CD4-positive, alpha-beta T cell treated with Interleukin-4 for 4 hours (primary cell): ENCODE measurements around the gene NEU1.

Source experiments
- DNase-seq: peaks from one replicate; pipeline ENCODE4 v3.0.0-alpha.2; 2020

The NEU1 gene

DNA sequence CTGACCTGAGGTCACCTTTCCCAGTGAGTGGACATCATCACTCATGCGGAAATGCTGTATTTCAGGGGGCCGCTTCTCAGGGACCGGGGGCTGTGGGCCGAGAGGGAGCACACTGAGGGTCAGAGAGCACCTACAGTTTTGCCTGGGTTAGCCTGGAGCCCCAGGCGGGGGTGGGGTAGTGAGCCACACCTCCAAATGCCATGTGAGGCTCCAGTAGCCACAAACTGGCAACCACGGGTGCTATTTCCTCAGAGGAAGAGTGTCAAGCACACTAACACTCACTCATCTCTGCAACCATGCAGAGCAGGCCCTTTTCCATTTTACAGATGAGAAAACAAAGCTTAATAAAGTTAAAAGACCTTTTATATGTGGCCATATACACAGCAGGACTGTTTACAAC, 30.2 kb upstream of the NEU1 start:
- DNase-seq, result no peak

DNA sequence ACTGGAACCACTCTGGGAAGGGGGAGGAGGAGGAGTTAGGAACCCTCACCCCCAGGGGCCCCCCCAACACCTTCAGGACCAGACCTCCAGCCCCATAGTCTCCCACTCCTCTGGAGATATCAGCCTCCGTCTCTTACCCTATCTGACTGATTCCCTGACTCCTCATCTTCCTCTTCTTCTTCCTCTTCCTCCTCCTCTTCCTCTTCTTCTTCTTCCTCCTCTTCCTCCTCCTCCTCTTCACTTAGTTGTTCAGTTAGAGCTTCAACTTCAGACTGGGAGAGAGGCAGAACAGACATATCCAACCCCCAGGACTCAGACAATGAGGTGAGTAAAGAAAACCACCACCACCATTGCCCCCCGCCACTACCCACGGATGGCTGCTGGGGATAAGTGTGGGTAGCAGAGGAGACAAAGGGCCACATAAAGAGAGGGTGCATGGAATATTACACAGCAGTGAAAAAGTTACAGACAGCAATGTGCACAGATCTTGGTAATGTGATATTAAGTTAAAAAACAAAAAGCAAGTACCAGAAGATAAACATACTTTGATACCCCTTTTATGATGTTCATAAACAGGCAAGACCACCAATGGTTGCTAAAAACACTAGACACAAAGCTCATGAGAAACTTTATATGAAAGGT, 26.8 kb upstream of the NEU1 start:
- no peak for DNase-seq

DNA sequence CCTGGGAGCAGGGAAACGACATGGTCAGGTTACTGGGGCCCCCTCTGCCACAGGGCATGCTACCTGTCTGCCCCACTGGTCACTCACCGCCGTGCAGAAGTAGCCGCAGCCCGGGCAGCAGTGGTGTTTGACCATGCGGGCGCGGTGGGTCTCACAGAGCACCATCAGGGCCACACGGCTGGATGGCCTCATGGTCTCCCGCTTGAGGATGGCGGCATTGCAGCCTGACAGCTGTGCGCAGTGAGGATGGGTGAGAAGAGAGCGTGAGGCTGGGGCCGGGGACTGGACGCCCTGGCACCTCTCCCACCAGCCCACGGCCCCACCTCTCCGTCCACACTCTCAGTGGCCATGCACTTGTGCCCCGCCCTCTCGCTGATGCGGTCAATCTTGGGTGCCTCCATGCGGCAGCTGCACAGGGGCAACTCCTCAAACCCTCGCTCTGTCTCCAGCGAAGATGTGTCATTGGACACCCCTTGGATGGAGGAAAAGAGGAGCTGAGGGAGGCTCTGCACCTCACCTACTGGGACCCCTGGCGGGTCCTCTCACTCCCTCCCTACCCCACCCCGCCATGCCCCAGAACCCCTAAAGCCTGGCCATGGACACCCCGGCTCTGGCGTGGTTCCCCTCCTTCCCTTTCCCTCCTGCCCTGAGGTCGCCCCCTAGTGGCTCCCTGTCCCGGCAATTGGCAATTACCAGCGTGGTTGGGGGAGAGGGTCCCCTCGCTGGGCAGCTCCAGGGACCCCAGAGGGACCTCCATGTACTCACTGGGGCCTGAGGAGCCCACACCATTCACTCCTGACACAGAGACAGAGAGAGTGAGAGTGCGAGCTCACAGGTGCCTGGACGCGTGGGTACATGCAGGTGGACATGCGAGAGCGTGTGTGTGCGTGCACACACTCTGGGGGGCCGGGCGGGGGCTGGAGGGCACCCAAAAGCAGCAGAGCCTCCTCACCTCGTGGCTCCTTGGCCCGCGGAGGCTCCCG, 25.9 kb upstream of the NEU1 start:
- DNase-seq, result peak; percentile 20

GRCh38 chr6:31887173-31888007, 24.8 kb upstream of the NEU1 start:
- DNase-seq, result no peak

- no peak for DNase-seq
Observed at GRCh38 chr6:31886541-31886991, 23.9 kb upstream of the NEU1 start.

- no peak for DNase-seq
Observed at GRCh38 chr6:31884528-31885035, 22.0 kb upstream of the NEU1 start.

GRCh38 chr6:31883676-31884075, 21.1 kb upstream of the NEU1 start:
- no peak for DNase-seq

- no peak for DNase-seq
Observed at GRCh38 chr6:31882344-31882743, 19.7 kb upstream of the NEU1 start.

DNA sequence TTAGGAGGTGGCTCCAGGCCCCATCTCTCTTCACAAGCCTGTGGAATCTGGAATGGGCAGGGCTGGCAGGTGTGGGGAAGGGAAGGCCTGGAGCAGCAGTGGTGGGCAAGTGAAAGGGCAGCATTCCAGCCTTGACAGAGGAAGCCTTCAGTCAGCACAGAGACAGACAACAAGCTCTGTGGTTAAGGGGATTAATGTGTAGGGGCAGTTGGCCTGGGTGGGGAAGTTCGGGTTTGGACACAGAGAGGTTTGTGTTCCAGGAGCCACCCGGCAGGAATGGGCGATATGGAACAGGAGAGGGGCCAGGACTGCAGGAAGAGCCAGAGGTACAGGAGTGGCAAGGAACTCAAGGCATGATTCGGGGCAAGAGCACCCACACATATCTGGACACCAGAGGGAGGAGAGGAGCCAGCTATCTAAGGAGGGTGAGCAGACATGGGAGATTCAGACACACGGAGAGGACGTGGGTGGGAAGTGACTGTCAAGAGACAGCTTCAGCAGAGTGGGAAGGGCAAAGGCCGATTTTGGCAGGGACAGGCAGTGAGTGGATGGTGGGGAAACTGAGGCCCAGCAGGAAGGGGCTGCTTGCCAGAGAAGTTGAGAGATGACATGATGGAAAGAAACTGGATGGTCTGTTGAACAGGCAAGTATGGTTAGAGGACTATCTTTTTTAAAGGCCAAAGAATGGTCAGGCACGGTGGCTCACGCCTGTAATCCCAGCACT, 18.7 kb upstream of the NEU1 start:
- no peak for DNase-seq

DNA sequence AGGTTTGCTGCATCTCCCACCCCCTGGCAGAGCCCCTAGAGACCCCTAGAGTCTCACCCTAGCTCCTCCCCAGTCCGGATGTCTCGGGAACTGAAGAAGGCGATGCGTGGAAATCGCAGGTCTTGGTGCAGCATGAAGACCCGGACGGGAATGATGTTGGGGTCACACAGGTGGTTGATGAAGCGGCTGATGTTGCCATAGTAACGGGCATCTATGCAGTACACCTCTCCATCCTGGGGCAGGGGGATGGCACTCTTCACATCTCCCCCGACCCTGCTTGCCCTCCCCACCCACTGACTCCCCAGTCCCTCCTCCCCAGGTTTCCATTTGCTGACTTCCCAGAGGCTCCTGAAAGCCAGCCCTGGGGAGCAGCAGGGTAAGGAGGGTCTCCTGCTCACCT, 18.0 kb upstream of the NEU1 start:
- DNase-seq, result no peak

DNA sequence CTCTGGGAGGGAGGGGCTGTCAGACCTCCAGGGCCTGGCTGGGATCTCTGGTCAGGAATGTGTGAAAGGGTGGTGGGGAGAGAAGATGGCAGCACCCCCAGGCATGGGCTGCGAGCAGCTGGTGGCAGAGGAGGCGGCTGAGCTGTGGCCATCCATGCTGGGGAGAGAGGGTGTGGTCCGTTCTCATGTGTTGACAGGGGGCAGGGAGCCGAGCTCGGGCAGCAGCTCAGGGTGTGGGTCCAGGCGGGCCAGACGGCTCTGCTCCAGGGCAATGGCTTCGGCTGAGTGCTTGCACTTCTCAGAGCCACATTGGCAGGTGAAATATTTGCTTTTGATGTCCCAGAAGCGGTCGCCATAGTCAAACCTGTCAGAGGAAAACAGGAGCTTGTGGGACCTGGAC, 17.3 kb upstream of the NEU1 start:
- DNase-seq, result no peak

DNA sequence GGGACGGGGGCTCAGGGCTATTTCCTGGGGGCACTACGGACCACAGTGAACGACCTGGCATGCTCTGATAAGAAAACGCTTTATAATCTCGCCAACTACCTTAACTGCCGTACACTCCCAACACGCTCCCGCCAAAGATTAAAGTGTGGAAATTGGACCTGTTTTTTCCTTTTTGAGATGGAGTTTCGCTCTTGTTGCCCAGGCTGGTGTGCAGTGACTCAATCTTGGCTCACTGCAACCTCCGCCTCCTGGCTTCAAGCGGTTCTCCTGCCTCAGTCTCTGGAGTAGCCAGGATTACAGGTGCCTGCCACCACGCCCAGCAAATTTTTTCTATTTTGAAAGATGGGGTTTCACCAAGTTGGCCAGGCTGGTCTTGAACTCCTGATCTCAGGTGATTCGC, 16.5 kb upstream of the NEU1 start:
- DNase-seq, result no peak

GRCh38 chr6:31878726-31879125, 16.1 kb upstream of the NEU1 start, which contains the start of gene SLC44A4:
Gene SLC44A4, minus strand, starts transcription at chr6:31878997. Its CDS starts 17 bp downstream, at chr6:31878980.
- no peak for DNase-seq

- DNase-seq, result no peak
Observed at GRCh38 chr6:31878222-31878621, 15.6 kb upstream of the NEU1 start.

- no peak for DNase-seq
Observed at GRCh38 chr6:31877651-31878161, 15.1 kb upstream of the NEU1 start.

GRCh38 chr6:31877125-31877650, 14.6 kb upstream of the NEU1 start:
- DNase-seq, result no peak

DNA sequence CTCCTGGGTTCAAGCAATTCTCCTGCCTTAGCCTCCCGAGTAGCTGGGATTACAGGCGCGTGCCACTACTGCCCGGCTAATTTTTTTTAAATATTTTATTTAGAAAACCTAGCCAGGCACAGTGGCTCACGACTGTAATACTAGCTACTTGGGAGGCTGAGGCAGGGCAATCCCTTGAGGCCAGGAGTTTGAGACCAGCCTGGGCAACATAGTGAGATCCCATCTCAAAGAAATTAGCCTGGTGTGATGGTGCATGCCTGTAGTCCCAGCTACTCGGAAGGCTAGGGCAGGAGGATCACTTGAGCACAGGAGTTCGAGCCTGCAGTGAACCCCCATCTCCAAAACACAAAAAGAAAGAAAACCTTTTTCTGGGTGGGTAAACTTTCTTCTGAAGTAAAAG, 13.7 kb upstream of the NEU1 start:
- DNase-seq, result no peak

DNA sequence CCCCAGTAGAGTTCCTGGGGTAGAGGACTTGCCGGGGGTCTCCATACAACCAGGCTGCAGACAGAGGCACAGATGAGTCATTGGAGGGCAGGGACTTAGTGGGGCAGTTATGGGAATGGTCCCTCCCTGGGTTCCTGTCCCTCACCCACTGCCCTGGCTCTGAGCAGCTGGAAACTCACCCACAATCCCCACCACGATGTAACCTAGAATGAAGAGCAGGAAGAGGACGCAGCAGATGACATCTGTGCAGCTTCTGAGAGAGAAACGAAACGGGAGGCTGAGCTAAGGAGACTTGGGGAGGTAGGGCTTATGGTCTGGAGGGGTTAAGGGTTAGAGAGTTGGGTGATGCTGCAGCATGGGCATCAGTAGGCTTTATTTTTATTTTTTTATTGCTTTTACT, 13.3 kb upstream of the NEU1 start:
- no peak for DNase-seq

DNA sequence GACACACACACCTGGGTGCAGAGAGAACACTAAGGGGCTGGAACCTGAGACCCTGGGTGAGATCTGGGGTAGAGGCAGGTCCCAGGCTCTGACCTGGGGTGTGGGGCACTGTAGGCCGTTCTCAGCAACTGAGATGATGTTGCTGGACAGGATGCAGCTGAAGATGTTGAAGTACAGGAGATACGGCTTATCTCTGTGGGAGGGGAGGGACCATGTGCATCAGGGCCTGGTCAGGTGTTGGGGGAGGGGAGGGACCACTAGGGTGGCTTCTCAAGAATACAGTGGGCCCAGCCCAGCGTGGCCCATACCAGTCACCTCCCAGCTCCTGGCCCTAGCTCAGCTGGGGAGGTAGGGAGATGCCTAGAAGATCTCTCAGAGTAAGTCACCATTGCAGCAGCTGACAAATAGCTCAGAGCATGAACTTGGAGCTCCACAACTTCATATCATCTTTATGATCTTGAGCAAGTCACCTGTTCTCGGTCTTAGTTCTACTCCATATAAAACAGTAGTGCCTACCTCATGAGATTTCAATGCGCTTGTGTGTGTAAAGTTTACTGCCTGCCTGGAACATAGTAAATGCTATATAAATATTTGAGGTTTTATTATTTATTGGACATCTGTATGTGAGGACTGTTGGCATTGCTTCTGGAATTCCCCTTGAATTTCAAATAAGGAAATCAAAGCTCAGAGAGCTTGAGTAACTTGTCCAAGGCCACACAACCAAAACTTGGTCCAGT, 12.4 kb upstream of the NEU1 start:
- no peak for DNase-seq

- DNase-seq, result no peak
Observed at GRCh38 chr6:31874084-31874670, 11.6 kb upstream of the NEU1 start.
